Keratinocyte (primary cell): ENCODE data around the gene MAPK7.

Experiments used
- CTCF ChIP-seq, 3 experiments: IDR thresholded peaks in 1 of 3; conservative IDR thresholded peaks in 1 of 3; optimal IDR thresholded peaks in 1 of 3; 2 replicates in 2 of 3; 3 replicates in 1 of 3; pipeline versions ENCODE3 to v1.5.1; 2011; ENCODE audit warnings: low read length in 3 of 3, mild to moderate bottlenecking in 3 of 3, moderate library complexity in 2 of 3, control low read depth in 1 of 3, inconsistent platforms in 1 of 3; ENCODE audit not compliant: insufficient read depth in 2 of 3; ENCODE audit errors: extremely low read depth in 1 of 3
- EZH2 ChIP-seq: IDR thresholded peaks from one replicate; pipeline ENCODE4 v1.6.1; 2012; ENCODE audit warnings: inconsistent platforms, mild to moderate bottlenecking, low read length, moderate library complexity

DNA sequence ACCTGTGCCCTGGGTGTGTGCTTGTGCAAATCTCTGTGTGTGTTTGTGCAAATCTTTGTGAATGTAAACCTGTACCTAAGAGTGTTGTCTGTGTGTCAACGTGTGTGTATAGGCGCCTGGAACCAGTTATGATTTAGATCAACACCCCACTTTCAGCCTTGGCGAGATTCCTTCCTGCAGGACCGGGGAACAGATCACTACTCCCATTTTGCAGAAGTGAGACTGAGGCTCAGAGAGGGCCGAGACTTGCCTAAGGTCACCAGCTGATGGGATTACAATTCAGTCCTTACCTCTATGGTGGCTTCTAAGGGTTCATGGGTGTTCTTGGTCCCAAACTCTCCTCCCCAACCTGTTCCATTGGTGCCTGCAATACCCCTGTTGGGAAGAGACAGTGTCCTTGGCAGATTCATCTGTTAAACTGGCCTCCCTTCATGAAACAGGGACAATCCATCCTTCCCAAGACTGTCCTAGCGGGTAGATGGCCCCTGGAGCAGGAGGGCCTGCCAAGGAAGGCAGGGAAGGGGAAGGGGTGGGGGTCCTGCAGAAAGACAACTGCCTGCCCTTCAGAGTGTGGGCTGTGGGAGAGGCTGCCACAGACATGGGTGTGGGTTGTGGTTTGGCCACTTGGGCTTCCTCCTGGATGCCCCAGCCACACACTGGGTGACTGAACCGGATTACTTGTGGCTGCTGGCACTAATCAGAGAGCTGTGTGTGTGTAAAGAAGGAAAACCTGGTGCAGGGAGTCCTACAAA lies 6.9 kb upstream of the MAPK7 start:
- TF ChIP-seq CTCF (optimal IDR thresholded peaks at IDR 0.05 in 1 of 3, IDR thresholded peaks at IDR 0.05 in 1 of 3, conservative IDR thresholded peaks at IDR 0.05 in 1 of 3; ENCODE audit: extremely low read depth in 1 of 3, insufficient read depth in 2 of 3, low read length in 3 of 3) (no peak), EZH2 (no peak)
